ENCODE measurements around the gene DMWD. TPM values are rescaled to one million over a fixed set of nuclear protein-coding genes. Genes with fewer than 3 reads are reported as not detected.

The DMWD gene
- polyA plus RNA-seq, 1 of the 3 experiments (the other 2 are of a cell fraction), result 40.6 TPM

- no peaks in the 10 kb centered on the region for H3F3A ChIP-seq (replicated peaks; ENCODE audit: insufficient read depth)
- H3K36me3 ChIP-seq (replicated peaks in 1 of 2; ENCODE audit: control insufficient read depth in 1 of 2, insufficient read depth in 2 of 2, low read length in 1 of 2), result peaks cover 3 to 73% of the 10 kb centered on the region in 2 experiments
- no peak overlapping the region for H3K4me3 ChIP-seq (ENCODE audit: low read depth in 2 of 2, low read length in 1 of 2)
- ChIA-PET CTCF (interaction anchor here (1.5 to 10.9 kb wide), 3 partner anchors 8 to 84 kb away, joined by 3 to 137 read pairs (median 4); partner anchors contain the start of gene RSPH6A), POLR2A (no interaction called here)
- no peak overlapping the region; a peak in 1 of 4 replicates for H3K27ac ChIP-seq (ENCODE audit: low read depth in 2 of 2, low read length in 1 of 2)
- no peaks in the 10 kb centered on the region for H3K9me3 ChIP-seq
- 91% methylated on average over 9 of the region's 12 CpGs for WGBS (ENCODE audit: low lambda C conversion rate)
- peaks cover 0 to 17% of the 10 kb centered on the region in 2 experiments; a peak in 1 of 4 replicates for H3K4me1 ChIP-seq (ENCODE audit: control insufficient read depth in 1 of 2, insufficient read depth in 2 of 2, low read depth in 1 of 2, low read length in 1 of 2)
- TF ChIP-seq TEAD4 (IDR thresholded peaks at IDR 0.05; ENCODE audit: borderline replicate concordance, insufficient read depth) (no peak), MAX (IDR thresholded peaks at IDR 0.05; ENCODE audit: low read depth) (no peak), FOXJ3 (CRISPR knock-in tag; IDR thresholded peaks at IDR 0.05) (no peak), CTCF (IDR thresholded peaks at IDR 0.05) (no peak), GATA2 (CRISPR knock-in tag; IDR thresholded peaks at IDR 0.05) (no peak), TAF1 (IDR thresholded peaks at IDR 0.05; ENCODE audit: borderline replicate concordance, low read depth, low read length) (no peak), RFX5 (IDR thresholded peaks at IDR 0.05; ENCODE audit: low read length) (no peak), PBX3 (IDR thresholded peaks at IDR 0.05) (no peak), FOSL2 (IDR thresholded peaks at IDR 0.05; ENCODE audit: borderline replicate concordance, low read depth) (no peak), REST (IDR thresholded peaks at IDR 0.05; ENCODE audit: low read depth, low read length) (no peak), MEF2A (IDR thresholded peaks at IDR 0.05; ENCODE audit: borderline replicate concordance, low read depth) (no peak), EP300 (IDR thresholded peaks at IDR 0.05; ENCODE audit: borderline replicate concordance in 1 of 2, low read depth in 1 of 2, low read length in 1 of 2) (no peak), ZBTB33 (IDR thresholded peaks at IDR 0.05; ENCODE audit: borderline replicate concordance, low read depth) (no peak), USF1 (IDR thresholded peaks at IDR 0.05; ENCODE audit: borderline replicate concordance, low read depth) (no peak), SIN3A (IDR thresholded peaks at IDR 0.05; ENCODE audit: borderline replicate concordance, low read depth, low read length) (no peak), RAD21 (IDR thresholded peaks at IDR 0.05; ENCODE audit: low read length) (no peak), JUND (IDR thresholded peaks at IDR 0.05) (no peak)
- no peaks in the 10 kb centered on the region for H4K20me1 ChIP-seq (ENCODE audit: insufficient read depth)
- no peak overlapping the region for H3K9ac ChIP-seq
- no peaks in the 10 kb centered on the region for H3K79me2 ChIP-seq (ENCODE audit: insufficient read depth)
- H2AFZ ChIP-seq (ENCODE audit: low read depth), result no peak overlapping the region
- no peaks in the 10 kb centered on the region for H3K9me2 ChIP-seq
- H3K27me3 ChIP-seq (ENCODE audit: insufficient read depth), result no peaks in the 10 kb centered on the region
- no peak overlapping the region for H3K4me2 ChIP-seq
- DNase-seq, result no peak
Observed at GRCh38 chr19:45824041-45824471, 31.4 kb upstream of the DMWD start.

Data from SK-N-SH (cell line).